HG02610 (cell line): ENCODE data around the gene UEVLD.

Source experiments
- ATAC-seq: cut with Tn5 transposase; IDR thresholded peaks from one replicate; pipeline ENCODE4 v1.9.1; 2021; ENCODE audit warnings: mild to moderate bottlenecking, moderate library complexity; ENCODE audit not compliant: unreplicated experiment

UEVLD gene

GRCh38 chr11:18502352-18502751 is 86.2 kb downstream of the UEVLD start:
- no peak for ATAC-seq

GRCh38 chr11:18501629-18502028 is 86.9 kb downstream of the UEVLD start:
- ATAC-seq, result no peak

GRCh38 chr11:18498039-18498438 is 90.5 kb downstream of the UEVLD start:
- ATAC-seq, result no peak

- no peak for ATAC-seq
Observed at GRCh38 chr11:18495703-18496102, 92.8 kb downstream of the UEVLD start.

GRCh38 chr11:18495271-18495670 is 93.3 kb downstream of the UEVLD start:
- no peak for ATAC-seq

- no peak for ATAC-seq
Observed at GRCh38 chr11:18493310-18493709, 95.2 kb downstream of the UEVLD start.

- no peak for ATAC-seq
Observed at GRCh38 chr11:18492888-18493287, 95.6 kb downstream of the UEVLD start.

GRCh38 chr11:18491924-18492323 is 96.6 kb downstream of the UEVLD start:
- ATAC-seq, result no peak

- ATAC-seq, result no peak
Observed at GRCh38 chr11:18490736-18491485, 97.6 kb downstream of the UEVLD start.

- ATAC-seq, result no peak
Observed at GRCh38 chr11:18490319-18490718, 98.2 kb downstream of the UEVLD start.

- ATAC-seq, result peak; percentile 92
Observed at GRCh38 chr11:18485913-18486528, 102.5 kb downstream of the UEVLD start.
